Caco-2 (cell line): Measurements from ENCODE around the gene RAD51D. TPM values are rescaled to one million over a fixed set of nuclear protein-coding genes. Genes with fewer than 3 reads are reported as not detected.
"Not testable (repeated sequence)": the region's sequence is repeated elsewhere in the genome, so short reads cannot be mapped to it uniquely, and the experiment has no call there.

Experiments
- BruUV-seq: library from RNA; stranded (reverse); fragments of 400-500 nt; replicated peaks from 2 replicates; lab custom pipeline; 2021; lab: Mats Ljungman, UMichigan
- CTCF ChIA-PET: fragments of 300-600 bp; sonication (Branson Sonifier 250); formaldehyde crosslinking; loops from one replicate; lab custom pipeline; 2022; ENCODE audit warnings: antibody characterized with exemption; lab: Charles Lee
- POLR2A ChIA-PET: fragments of 300-600 bp; sonication (Branson Sonifier 250); formaldehyde crosslinking; loops from one replicate; lab custom pipeline; 2022; ENCODE audit warnings: antibody characterized with exemption; lab: Charles Lee
- DNase-seq, 2 experiments: peaks; one replicate each; pipeline versions ENCODE4 v3.0.0 to v3.0.0-alpha.2; 2020 to 2022
- H3K27me3 ChIP-seq: replicated peaks from 2 replicates; pipeline ENCODE4 v1.6.0; 2011; ENCODE audit warnings: low read length; ENCODE audit not compliant: control insufficient read depth, insufficient read depth
- H3K36me3 ChIP-seq: 2 replicates; pipeline ENCODE4 v1.5.1; 2011; ENCODE audit warnings: low read length; ENCODE audit not compliant: control insufficient read depth, insufficient read depth
- H3K4me1 ChIP-seq: fragments of 250-450 bp; sonication (Bioruptor Pico); 2 replicates; pipeline ENCODE4 v1.5.1; 2020; ENCODE audit warnings: mild to moderate bottlenecking
- H3K4me3 ChIP-seq: 2 replicates; pipeline ENCODE4 v1.5.1; 2011; ENCODE audit warnings: low read depth, mild to moderate bottlenecking, control low read depth, low read length
- H3K9me3 ChIP-seq: fragments of 250-450 bp; sonication (Bioruptor Pico); 2 replicates; pipeline ENCODE4 v1.5.1; 2020; ENCODE audit warnings: mild to moderate bottlenecking, moderate library complexity
- H3K27ac Mint-ChIP-seq: one replicate; pipeline ENCODE4 v1.8.0; 2022; ENCODE audit warnings: mixed read lengths; ENCODE audit not compliant: unreplicated experiment
- H3K27me3 Mint-ChIP-seq: one replicate; pipeline ENCODE4 v1.8.0; 2022; ENCODE audit warnings: mixed read lengths; ENCODE audit not compliant: insufficient read depth, unreplicated experiment
- H3K36me3 Mint-ChIP-seq: one replicate; pipeline ENCODE4 v1.8.0; 2022; ENCODE audit warnings: mild to moderate bottlenecking, mixed read lengths; ENCODE audit not compliant: insufficient read depth, unreplicated experiment
- H3K4me1 Mint-ChIP-seq: one replicate; pipeline ENCODE4 v1.8.0; 2022; ENCODE audit warnings: low read depth, mixed read lengths; ENCODE audit not compliant: unreplicated experiment
- H3K4me3 Mint-ChIP-seq: one replicate; pipeline ENCODE4 v1.8.0; 2022; ENCODE audit warnings: mild to moderate bottlenecking, moderate library complexity, mixed read lengths; ENCODE audit not compliant: unreplicated experiment
- H3K9me3 Mint-ChIP-seq: one replicate; pipeline ENCODE4 v1.8.0; 2022; ENCODE audit warnings: mixed read lengths; ENCODE audit not compliant: unreplicated experiment
- intact Hi-C: fragments of 100-400 bp; cut with micrococcal nuclease; formaldehyde crosslinking; loops from one replicate; pipeline ENCODE4 v1.10.0; 2022; ENCODE audit not compliant: unreplicated experiment
- total RNA-seq: library from RNA; stranded (reverse); gene quantifications from 2 replicates; pipeline ENCODE4 v1.2.3, GENCODE V29; 2022
- TF ChIP-seq, protein P1 (sequence below), 2 experiments: fragments of 200-600 bp in 1 of 2; IDR thresholded peaks; 1 replicate in 1 of 2; 2 replicates in 1 of 2; pipeline versions ENCODE4 v1.5.1 to v1.8.0; 2011 to 2022; ENCODE audit warnings: antibody characterized with exemption in 1 of 2, control low read depth in 1 of 2, inconsistent platforms in 1 of 2, low read depth in 1 of 2, low read length in 1 of 2, mild to moderate bottlenecking in 1 of 2, moderate library complexity in 1 of 2; ENCODE audit not compliant: insufficient read depth in 1 of 2, severe bottlenecking in 1 of 2, unreplicated experiment in 1 of 2

RAD51D gene
- total RNA-seq, 1 experiment from 2014 or later, result 31.8 TPM

DNA sequence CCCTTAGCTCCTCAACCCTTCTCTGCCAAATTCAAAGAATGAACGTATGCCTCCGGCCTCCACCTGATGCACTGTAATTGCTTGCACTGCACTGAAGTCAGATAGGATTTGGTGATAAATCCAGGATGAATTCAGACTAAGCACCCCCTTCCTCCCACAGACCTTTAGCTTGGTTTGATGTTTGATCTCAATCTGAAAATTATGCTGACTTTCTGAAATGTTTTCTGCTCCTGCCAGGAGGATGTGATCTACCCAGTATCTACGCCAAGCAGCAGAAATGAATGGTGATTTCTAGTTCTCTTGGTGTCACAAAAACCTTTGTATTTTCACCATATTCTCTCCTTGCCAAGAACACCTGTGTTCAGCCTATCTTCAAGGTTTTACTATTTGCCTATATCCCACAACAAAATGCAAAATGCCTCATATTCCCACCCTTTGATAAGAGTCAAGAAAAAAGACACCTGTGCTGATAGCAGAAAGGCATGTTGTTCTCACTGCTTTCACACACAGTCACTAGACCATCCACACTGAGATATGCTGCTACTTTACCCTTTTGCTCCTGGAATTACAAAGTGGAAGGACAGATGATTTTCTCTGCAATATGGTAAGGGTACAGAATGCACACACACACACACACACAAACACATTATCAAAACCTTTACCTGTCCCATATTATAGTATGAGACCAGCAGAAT is 70.8 kb downstream of the RAD51D start:
- intact Hi-C loops, result no loop called here
- Mint-ChIP-seq H3K4me1 (peaks cover 34% of the 10 kb centered on the region), H3K36me3 (peaks cover 6% of the 10 kb centered on the region), H3K4me3 (no peak overlapping the region), H3K27ac (no peak overlapping the region), H3K27me3 (no peaks in the 10 kb centered on the region), H3K9me3 (no peaks in the 10 kb centered on the region)
- ChIA-PET POLR2A (no interaction called here), CTCF (no interaction called here)
- H3K4me3 ChIP-seq, result no peak overlapping the region
- TF ChIP-seq, protein P1, sequence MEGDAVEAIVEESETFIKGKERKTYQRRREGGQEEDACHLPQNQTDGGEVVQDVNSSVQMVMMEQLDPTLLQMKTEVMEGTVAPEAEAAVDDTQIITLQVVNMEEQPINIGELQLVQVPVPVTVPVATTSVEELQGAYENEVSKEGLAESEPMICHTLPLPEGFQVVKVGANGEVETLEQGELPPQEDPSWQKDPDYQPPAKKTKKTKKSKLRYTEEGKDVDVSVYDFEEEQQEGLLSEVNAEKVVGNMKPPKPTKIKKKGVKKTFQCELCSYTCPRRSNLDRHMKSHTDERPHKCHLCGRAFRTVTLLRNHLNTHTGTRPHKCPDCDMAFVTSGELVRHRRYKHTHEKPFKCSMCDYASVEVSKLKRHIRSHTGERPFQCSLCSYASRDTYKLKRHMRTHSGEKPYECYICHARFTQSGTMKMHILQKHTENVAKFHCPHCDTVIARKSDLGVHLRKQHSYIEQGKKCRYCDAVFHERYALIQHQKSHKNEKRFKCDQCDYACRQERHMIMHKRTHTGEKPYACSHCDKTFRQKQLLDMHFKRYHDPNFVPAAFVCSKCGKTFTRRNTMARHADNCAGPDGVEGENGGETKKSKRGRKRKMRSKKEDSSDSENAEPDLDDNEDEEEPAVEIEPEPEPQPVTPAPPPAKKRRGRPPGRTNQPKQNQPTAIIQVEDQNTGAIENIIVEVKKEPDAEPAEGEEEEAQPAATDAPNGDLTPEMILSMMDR (IDR thresholded peaks at IDR 0.05; ENCODE audit: insufficient read depth in 1 of 2, low read depth in 1 of 2, low read length in 1 of 2, severe bottlenecking in 1 of 2, unreplicated experiment in 1 of 2), result no peak
- DNase-seq, result no peak
- no TSS peak for BruUV-seq
- H3K27me3 ChIP-seq, result no peaks in the 10 kb centered on the region
- peaks cover 33% of the 10 kb centered on the region for H3K4me1 ChIP-seq
- peaks cover 2% of the 10 kb centered on the region; the same call in 1 of the 2 replicates for H3K36me3 ChIP-seq
- no peaks in the 10 kb centered on the region for H3K9me3 ChIP-seq

GRCh38 chr17:35046740-35047283 is 72.8 kb downstream of the RAD51D start:
- CTCF ChIA-PET, result no interaction called here
- intact Hi-C loops, result no loop called here

GRCh38 chr17:35046245-35046644 is 73.4 kb downstream of the RAD51D start:
- intact Hi-C loops, result no loop called here
- Histone ChIP-seq H3K36me3 (peaks cover 2% of the 10 kb centered on the region; the same call in 1 of the 2 replicates), H3K4me1 (peaks cover 20% of the 10 kb centered on the region), H3K9me3 (no peaks in the 10 kb centered on the region), H3K4me3 (no peak overlapping the region), H3K27me3 (no peaks in the 10 kb centered on the region)
- Mint-ChIP-seq H3K4me3 (no peak overlapping the region), H3K27ac (no peak overlapping the region), H3K4me1 (peaks cover 14% of the 10 kb centered on the region), H3K9me3 (no peaks in the 10 kb centered on the region), H3K27me3 (no peaks in the 10 kb centered on the region), H3K36me3 (peaks cover 2% of the 10 kb centered on the region)
- BruUV-seq, result no TSS peak
- POLR2A ChIA-PET, result no interaction called here
- DNase-seq, result no peak
- TF ChIP-seq, protein P1 (IDR thresholded peaks at IDR 0.05; ENCODE audit: insufficient read depth in 1 of 2, low read depth in 1 of 2, low read length in 1 of 2, severe bottlenecking in 1 of 2, unreplicated experiment in 1 of 2), result no peak
- CTCF ChIA-PET, result no interaction called here

More at GRCh38 chr17:35046740-35047283, 72.8 kb downstream of the RAD51D start:
- no peak overlapping the region for H3K27ac Mint-ChIP-seq
- no peaks in the 10 kb centered on the region for H3K27me3 Mint-ChIP-seq
- TF ChIP-seq, protein P1 (IDR thresholded peaks at IDR 0.05; ENCODE audit: insufficient read depth in 1 of 2, low read depth in 1 of 2, low read length in 1 of 2, severe bottlenecking in 1 of 2, unreplicated experiment in 1 of 2), result no peak
- no peaks in the 10 kb centered on the region for H3K9me3 Mint-ChIP-seq
- H3K4me3 Mint-ChIP-seq, result no peak overlapping the region
- H3K4me1 Mint-ChIP-seq, result peaks cover 20% of the 10 kb centered on the region
- H3K27me3 ChIP-seq, result no peaks in the 10 kb centered on the region
- H3K4me1 ChIP-seq, result peaks cover 25% of the 10 kb centered on the region
- H3K36me3 ChIP-seq, result peaks cover 2% of the 10 kb centered on the region; the same call in 1 of the 2 replicates
- no peaks in the 10 kb centered on the region for H3K9me3 ChIP-seq
- peaks cover 6% of the 10 kb centered on the region for H3K36me3 Mint-ChIP-seq
- DNase-seq, result no peak
- POLR2A ChIA-PET, result no interaction called here
- H3K4me3 ChIP-seq, result no peak overlapping the region
- BruUV-seq, result no TSS peak

DNA sequence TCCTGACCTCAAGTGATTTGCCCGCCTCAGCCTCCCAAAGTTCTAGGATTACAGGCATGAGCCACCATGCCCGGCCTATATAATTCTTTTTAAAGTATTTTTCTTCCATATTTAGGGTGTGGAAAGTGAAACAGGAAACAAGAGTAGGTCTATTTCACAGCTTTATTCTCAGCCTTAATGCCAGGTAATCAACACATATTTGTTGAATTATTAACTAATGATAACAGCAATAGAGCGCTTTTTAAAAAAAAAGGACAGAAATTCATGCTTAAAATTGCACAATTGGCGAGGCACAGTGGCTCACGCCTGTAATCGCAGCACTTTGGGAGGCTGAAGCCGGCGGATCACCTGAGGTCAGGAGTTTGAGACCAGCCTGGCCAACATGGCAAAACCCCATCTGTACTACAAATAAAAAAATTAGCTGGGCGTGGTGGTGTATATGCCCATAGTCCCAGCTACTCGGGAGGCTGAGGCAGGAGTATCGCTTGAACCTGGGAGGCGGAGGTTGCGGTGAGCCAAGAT is 74.1 kb downstream of the RAD51D start:
- CTCF ChIA-PET, DNase-seq, POLR2A ChIA-PET, H3K4me3 Mint-ChIP-seq, H3K4me3 ChIP-seq, intact Hi-C loops, H3K9me3 Mint-ChIP-seq, H3K9me3 ChIP-seq, H3K27me3 Mint-ChIP-seq, H3K27ac Mint-ChIP-seq, H3K36me3 Mint-ChIP-seq, H3K27me3 ChIP-seq, BruUV-seq, H3K36me3 ChIP-seq: not testable (repeated sequence)
- peaks cover 15% of the 10 kb centered on the region for H3K4me1 ChIP-seq
- peaks cover 12% of the 10 kb centered on the region for H3K4me1 Mint-ChIP-seq
